Testis (tissue), 3 donors: Measurements from ENCODE around the gene GLI2. TPM values are rescaled to one million over a fixed set of nuclear protein-coding genes. Genes with fewer than 3 reads are reported as not detected.

Experiments used
- DNase-seq: peaks from one replicate; pipeline ENCODE4 v3.0.0-alpha.2; 2019
- H3K27ac ChIP-seq, 2 donors: fragments of 200-600 bp; sonication (generic); one replicate each; pipeline ENCODE4 v1.5.1; 2019
- H3K27me3 ChIP-seq: fragments of 200-600 bp; sonication (generic); one replicate; pipeline ENCODE4 v1.5.1; 2019
- H3K36me3 ChIP-seq: fragments of 200-600 bp; sonication (generic); one replicate; pipeline ENCODE4 v1.5.1; 2017; ENCODE audit warnings: low read depth; ENCODE audit errors: missing control alignments
- H3K4me1 ChIP-seq: fragments of 200-600 bp; sonication (generic); one replicate; pipeline ENCODE4 v1.5.1; 2019
- H3K4me3 ChIP-seq, 2 donors: fragments of 200-600 bp; sonication (generic); one replicate each; pipeline ENCODE4 v1.5.1; 2017 to 2019
- H3K9me3 ChIP-seq: fragments of 200-600 bp; sonication (generic); one replicate; pipeline ENCODE4 v1.5.1; 2017
- POLR2A ChIP-seq: fragments of 450-650 bp; IDR thresholded peaks from one replicate; pipeline ENCODE4 v1.6.1; 2017; ENCODE audit warnings: antibody characterized with exemption, mild to moderate bottlenecking, moderate library complexity
- WGBS, 2 donors: methylation state at CpG; one replicate each; pipeline ENCODE4 v1.1.5; 2018; 5-methylcytosine and 5-hydroxymethylcytosine counted together
- intact Hi-C: fragments of 100-400 bp; cut with DNase I; formaldehyde crosslinking; loops from one replicate; pipeline ENCODE4 v1.15.1; 2023; ENCODE audit warnings: low total_unique reads
- polyA plus RNA-seq: library from polyadenylated mRNA; stranded (reverse); fragments of 350-450 nt; fragmentation: Illumina TruSeq; extraction: RNeasy Lipid Tissue Mini Kit (QIAGEN cat#74804); gene quantifications from one replicate; pipeline ENCODE4 v1.2.3, GENCODE V29; 2014; ENCODE audit warnings: low read depth, low replicate concordance; ENCODE audit not compliant: insufficient read depth
- total RNA-seq, 2 donors: library from RNA; depleted of rRNA; stranded (reverse); fragments of >200 nt; gene quantifications; one replicate each; pipeline ENCODE4 v1.2.3, GENCODE V29; 2016
- TF ChIP-seq, protein P1 (sequence below), 3 experiments: fragments of 450-650 bp in 2 of 3; fragments of 200-600 bp in 1 of 3; sonication (generic) in 1 of 3; IDR thresholded peaks; one replicate each; pipeline ENCODE4 v1.5.1; 2016 to 2019; ENCODE audit warnings: antibody characterized with exemption in 3 of 3, mild to moderate bottlenecking in 2 of 3, moderate library complexity in 1 of 3

GLI2 gene
- total and polyA plus RNA-seq, 3 donors from 2014 or later, result 5.1 to 21.4 (median 16.5) TPM

DNA sequence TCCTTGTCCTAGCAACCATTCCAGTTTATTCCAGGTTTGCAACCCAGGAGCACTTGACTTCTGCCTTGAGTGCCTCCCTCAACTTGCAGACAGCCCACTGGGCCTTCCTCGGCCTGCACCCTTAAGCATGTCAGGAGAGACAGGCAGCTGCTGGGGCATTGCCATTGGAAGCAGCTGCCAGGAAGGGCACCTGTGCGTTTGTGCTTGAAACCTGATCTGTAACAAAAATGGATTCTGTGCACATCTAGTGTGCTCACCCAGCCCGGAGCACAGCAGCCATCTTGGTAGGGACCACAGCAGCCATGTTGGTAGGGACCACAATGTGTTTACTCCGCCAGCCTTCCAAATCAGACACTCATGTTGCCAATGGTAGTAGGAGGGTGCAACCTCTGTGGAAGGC, 44.3 kb upstream of the GLI2 start:
- H3K36me3 ChIP-seq, result no peaks in the 10 kb centered on the region
- 91 to 95% methylated on average over 4 of the region's 4 CpGs for WGBS, 2 donors
- no peak overlapping the region for H3K27ac ChIP-seq
- no peaks in the 10 kb centered on the region for H3K9me3 ChIP-seq
- intact Hi-C loops, result no loop called here
- no peaks in the 10 kb centered on the region for H3K4me1 ChIP-seq
- no peaks in the 10 kb centered on the region for H3K27me3 ChIP-seq
- TF ChIP-seq POLR2A, result no peak
- TF ChIP-seq, protein P1, sequence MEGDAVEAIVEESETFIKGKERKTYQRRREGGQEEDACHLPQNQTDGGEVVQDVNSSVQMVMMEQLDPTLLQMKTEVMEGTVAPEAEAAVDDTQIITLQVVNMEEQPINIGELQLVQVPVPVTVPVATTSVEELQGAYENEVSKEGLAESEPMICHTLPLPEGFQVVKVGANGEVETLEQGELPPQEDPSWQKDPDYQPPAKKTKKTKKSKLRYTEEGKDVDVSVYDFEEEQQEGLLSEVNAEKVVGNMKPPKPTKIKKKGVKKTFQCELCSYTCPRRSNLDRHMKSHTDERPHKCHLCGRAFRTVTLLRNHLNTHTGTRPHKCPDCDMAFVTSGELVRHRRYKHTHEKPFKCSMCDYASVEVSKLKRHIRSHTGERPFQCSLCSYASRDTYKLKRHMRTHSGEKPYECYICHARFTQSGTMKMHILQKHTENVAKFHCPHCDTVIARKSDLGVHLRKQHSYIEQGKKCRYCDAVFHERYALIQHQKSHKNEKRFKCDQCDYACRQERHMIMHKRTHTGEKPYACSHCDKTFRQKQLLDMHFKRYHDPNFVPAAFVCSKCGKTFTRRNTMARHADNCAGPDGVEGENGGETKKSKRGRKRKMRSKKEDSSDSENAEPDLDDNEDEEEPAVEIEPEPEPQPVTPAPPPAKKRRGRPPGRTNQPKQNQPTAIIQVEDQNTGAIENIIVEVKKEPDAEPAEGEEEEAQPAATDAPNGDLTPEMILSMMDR (IDR thresholded peaks at IDR 0.05), result no peak
- H3K4me3 ChIP-seq, result no peak overlapping the region
- no peak for DNase-seq

GRCh38 chr2:120692691-120693090, 43.0 kb upstream of the GLI2 start:
- intact Hi-C loops, result no loop called here
- H3K4me1 ChIP-seq, result no peaks in the 10 kb centered on the region
- H3K27ac ChIP-seq, result no peak overlapping the region
- H3K4me3 ChIP-seq, result no peak overlapping the region
- TF ChIP-seq POLR2A, result no peak
- TF ChIP-seq, protein P1 (IDR thresholded peaks at IDR 0.05), result no peak
- H3K9me3 ChIP-seq, result no peaks in the 10 kb centered on the region
- H3K27me3 ChIP-seq, result no peaks in the 10 kb centered on the region
- DNase-seq, result no peak
- no peaks in the 10 kb centered on the region for H3K36me3 ChIP-seq
- 93 to 95% methylated on average over 6 of the region's 6 CpGs for WGBS, 2 donors

DNA sequence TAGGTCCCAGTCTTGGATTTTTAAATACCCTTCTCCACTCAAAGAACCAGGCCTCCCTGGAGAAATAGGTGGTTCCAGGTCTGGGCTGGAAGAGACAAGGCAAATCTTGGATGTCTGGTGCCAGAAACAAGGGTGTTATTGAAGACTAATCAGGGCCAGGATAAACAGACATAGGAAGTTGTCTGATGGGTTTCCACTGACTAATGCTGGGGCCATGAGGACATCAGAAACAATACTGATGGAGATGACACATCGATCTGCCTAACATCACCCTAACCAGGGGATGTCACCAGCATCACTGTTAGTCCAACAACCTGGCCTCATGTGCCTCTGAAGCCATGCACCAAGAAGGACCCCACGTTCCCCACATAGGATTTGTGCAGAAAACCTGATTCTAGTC, 42.5 kb upstream of the GLI2 start:
- Histone ChIP-seq H3K27ac (no peak overlapping the region), H3K27me3 (no peaks in the 10 kb centered on the region), H3K4me3 (no peak overlapping the region), H3K4me1 (no peaks in the 10 kb centered on the region), H3K9me3 (no peaks in the 10 kb centered on the region), H3K36me3 (no peaks in the 10 kb centered on the region)
- no peak for DNase-seq
- intact Hi-C loops, result no loop called here
- WGBS, 2 donors, result 89 to 100% methylated on average over 2 of the region's 2 CpGs
- no peak for TF ChIP-seq POLR2A
- TF ChIP-seq, protein P1 (IDR thresholded peaks at IDR 0.05), result no peak

DNA sequence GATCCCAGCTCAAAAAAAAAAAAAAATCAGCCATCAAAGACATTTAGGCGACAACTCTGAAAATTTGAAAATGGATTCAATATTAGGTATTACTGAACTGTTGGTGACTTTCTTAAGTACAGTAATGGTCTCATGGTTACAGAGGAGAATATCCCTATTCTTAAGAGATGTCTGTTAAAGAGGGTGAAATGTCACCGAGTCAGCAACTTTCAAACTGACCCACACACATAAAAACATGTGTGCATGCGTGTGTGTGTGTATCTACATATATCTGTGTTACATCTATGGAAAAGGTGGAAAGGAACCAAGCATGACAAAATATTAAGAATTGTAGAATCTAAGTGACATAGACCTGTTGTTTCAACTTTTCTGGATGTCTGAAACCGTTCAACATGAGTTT, 41.6 kb upstream of the GLI2 start:
- WGBS, 2 donors, result 90 to 94% methylated on average over 4 of the region's 4 CpGs
- H3K36me3 ChIP-seq, result no peaks in the 10 kb centered on the region
- TF ChIP-seq, protein P1 (IDR thresholded peaks at IDR 0.05), result no peak
- no peak for TF ChIP-seq POLR2A
- H3K27me3 ChIP-seq, result no peaks in the 10 kb centered on the region
- DNase-seq, result no peak
- intact Hi-C loops, result no loop called here
- H3K4me3 ChIP-seq, result no peak overlapping the region
- H3K9me3 ChIP-seq, result no peaks in the 10 kb centered on the region
- no peaks in the 10 kb centered on the region for H3K4me1 ChIP-seq
- no peak overlapping the region for H3K27ac ChIP-seq

- Histone ChIP-seq H3K36me3 (no peaks in the 10 kb centered on the region), H3K4me1 (no peaks in the 10 kb centered on the region), H3K9me3 (no peaks in the 10 kb centered on the region), H3K27ac (no peak overlapping the region), H3K27me3 (no peaks in the 10 kb centered on the region), H3K4me3 (no peak overlapping the region)
- no peak for DNase-seq
- TF ChIP-seq, protein P1 (IDR thresholded peaks at IDR 0.05), result no peak
- no peak for TF ChIP-seq POLR2A
- 94 to 98% methylated on average over 2 of the region's 2 CpGs for WGBS, 2 donors
- intact Hi-C loops, result loop anchor here (2.0 kb wide), 1 partner anchor 375 kb away; no protein-coding TSS in a partner anchor
Measured at GRCh38 chr2:120697471-120697870, 38.2 kb upstream of the GLI2 start.
